IPS-15b (cell line): ENCODE results near the gene RLBP1.

Experiments used
- H3K27me3 ChIP-seq: one replicate; pipeline ENCODE4 v1.6.1; 2013; ENCODE audit warnings: low read length; ENCODE audit not compliant: control insufficient read depth, insufficient read depth
- H3K36me3 ChIP-seq: one replicate; pipeline ENCODE4 v1.6.1; 2013; ENCODE audit warnings: low read length; ENCODE audit not compliant: control insufficient read depth, insufficient read depth
- H3K4me1 ChIP-seq: one replicate; pipeline ENCODE4 v1.6.1; 2013; ENCODE audit warnings: mild to moderate bottlenecking, low read length; ENCODE audit not compliant: control insufficient read depth, insufficient read depth
- H3K4me3 ChIP-seq: one replicate; pipeline ENCODE4 v1.5.1; 2013; ENCODE audit warnings: low read depth, low read length
- H3K9ac ChIP-seq: one replicate; pipeline ENCODE4 v1.6.1; 2013; ENCODE audit warnings: low read depth, mild to moderate bottlenecking, low read length
- H3K9me3 ChIP-seq: one replicate; pipeline ENCODE4 v1.6.1; 2013; ENCODE audit warnings: mild to moderate bottlenecking, low read length; ENCODE audit not compliant: control insufficient read depth, insufficient read depth

RLBP1 gene

DNA sequence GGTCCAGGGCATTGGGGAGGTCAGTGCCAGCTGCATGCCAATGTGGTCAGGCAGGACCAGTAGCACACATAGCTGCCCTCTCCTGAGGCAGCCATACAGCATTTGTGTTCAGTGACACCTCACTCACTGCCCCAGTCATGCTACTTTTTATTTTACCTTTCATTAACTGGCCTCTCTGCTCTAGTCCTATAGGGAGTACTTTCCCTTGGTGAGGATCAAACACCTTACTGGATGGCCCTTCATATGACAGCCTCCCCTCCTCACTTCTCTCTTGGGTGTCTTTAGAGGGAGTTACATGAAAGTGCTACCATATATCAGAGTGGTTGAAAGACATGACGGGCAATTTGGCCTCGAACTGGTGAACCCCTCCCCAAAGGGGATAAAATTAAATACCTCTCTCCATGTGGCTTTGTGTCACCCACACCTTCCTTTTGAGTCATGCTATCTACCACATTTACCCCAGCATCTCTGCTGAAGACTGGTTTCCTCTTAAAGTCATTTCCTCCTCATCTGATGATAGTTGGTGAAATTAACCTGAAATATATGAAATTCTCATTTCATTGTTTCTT is 17.6 kb downstream of the RLBP1 start:
- Histone ChIP-seq H3K9me3 (no peaks in the 10 kb centered on the region), H3K9ac (no peak overlapping the region), H3K4me3 (no peak overlapping the region), H3K27me3 (no peaks in the 10 kb centered on the region), H3K36me3 (no peaks in the 10 kb centered on the region), H3K4me1 (peaks cover 11% of the 10 kb centered on the region)

DNA sequence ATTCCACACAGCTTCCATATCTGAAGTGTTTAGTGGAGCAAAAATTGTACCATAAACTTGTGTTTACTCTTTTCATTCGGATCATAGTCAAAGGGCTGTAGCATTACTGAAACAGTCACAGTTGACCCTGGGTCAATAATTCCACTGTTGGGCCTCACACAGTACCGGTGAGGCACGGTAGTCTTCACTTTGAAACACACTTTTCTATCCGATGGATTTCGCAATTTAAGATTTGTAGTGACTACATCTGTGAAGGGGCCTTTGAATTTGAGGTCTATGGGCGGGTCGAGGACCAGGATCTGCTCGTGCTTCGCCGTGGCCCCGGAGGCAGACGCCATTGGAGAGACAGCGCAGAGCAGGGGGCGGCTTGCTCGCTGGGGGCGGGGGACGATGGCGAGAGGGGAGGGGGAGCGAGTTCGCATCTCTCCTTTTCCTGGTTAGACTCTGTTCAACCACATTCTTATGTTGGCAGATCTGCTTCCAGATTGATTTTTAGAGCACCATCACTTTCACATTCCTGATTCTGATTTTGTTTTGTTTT is 19.8 kb downstream of the RLBP1 start:
- Histone ChIP-seq H3K9ac (no peak overlapping the region), H3K36me3 (no peaks in the 10 kb centered on the region), H3K4me3 (no peak overlapping the region), H3K9me3 (no peaks in the 10 kb centered on the region), H3K4me1 (peaks cover 17% of the 10 kb centered on the region), H3K27me3 (no peaks in the 10 kb centered on the region)

DNA sequence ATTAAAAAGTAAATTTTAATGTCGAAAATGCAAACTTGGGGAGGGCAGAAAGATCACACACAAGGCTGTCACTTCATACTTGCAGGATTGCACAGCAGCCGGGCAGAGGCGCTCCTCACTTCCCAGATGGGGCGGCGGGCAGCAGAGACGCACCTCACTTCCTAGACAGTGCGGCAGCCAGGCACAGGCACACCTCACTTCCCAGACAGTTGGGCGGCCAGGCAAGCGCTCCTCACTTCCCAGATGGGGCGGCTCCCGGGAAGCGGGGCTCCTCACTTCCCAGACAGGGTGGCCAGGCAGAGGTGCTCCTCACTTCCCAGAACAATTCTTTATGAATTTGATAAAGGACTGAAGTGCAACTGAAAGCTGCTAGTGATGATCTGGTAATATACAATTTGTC is 21.2 kb downstream of the RLBP1 start:
- Histone ChIP-seq H3K4me3 (no peak overlapping the region), H3K4me1 (peaks cover 17% of the 10 kb centered on the region), H3K9me3 (no peaks in the 10 kb centered on the region), H3K9ac (no peak overlapping the region), H3K27me3 (no peaks in the 10 kb centered on the region), H3K36me3 (no peaks in the 10 kb centered on the region)

DNA sequence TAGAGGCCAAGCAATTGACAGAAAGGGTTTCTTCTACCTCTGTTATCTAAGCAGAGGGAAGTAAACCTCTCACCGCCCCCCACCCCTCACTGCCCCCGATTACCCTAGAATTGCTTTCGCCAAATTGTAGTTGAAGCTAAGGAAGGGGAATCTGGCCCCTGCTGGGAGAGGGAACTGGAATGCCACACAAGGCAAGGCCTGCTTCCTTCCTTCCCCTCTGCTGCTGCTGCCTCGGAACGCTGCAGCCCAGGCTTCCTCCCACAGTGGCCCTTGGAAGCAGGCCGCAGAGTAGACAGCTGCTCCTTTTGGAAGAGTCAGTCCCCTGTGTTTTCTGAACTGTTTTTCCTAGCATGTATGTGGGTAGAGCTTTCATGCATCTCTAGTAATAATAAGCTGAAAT is 21.6 kb downstream of the RLBP1 start:
- Histone ChIP-seq H3K27me3 (no peaks in the 10 kb centered on the region), H3K9me3 (no peaks in the 10 kb centered on the region), H3K36me3 (no peaks in the 10 kb centered on the region), H3K9ac (no peak overlapping the region), H3K4me3 (no peak overlapping the region), H3K4me1 (peaks cover 17% of the 10 kb centered on the region)

DNA sequence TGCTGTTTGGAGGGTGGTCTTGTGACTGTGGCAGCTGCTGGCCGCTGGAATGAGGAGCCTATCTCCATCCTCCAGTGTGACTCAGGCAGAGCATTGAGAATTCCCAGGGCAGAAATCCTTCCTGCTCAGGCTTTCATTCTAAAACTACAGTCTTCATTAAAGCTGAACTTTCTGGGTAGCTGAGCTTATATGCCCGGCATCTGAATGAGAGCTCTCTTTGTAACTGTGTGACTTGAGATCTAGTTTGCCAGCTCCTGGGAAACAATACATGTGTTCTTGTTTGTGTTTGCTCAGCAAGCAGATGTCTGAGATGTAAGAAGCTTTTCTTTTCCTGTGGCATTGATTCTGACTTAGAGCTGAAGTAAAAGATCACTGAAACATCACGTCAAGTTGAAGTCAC is 22.4 kb downstream of the RLBP1 start:
- no peaks in the 10 kb centered on the region for H3K27me3 ChIP-seq
- H3K9me3 ChIP-seq: no peaks in the 10 kb centered on the region
- H3K4me3 ChIP-seq: no peak overlapping the region
- peaks cover 17% of the 10 kb centered on the region for H3K4me1 ChIP-seq
- no peaks in the 10 kb centered on the region for H3K36me3 ChIP-seq
- no peak overlapping the region for H3K9ac ChIP-seq

DNA sequence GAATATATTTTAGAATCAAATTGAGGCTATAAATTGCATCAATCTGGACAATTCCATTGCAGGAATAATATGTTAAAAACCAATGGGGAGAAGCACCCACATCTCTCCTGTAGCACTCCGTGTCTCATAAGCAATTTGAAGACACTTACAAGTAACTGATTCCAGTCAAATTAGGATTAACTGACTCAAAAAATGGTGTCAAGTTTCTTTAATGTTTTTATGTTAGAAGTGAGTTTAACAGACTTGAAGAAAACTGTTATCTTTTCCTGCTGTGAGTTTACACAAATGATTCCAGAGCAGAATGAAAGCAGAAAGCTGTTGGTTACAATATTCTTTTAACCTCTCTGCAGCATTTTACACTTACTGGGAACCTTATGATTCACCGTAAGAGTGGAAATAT is 23.2 kb downstream of the RLBP1 start:
- Histone ChIP-seq H3K9ac (no peak overlapping the region), H3K4me3 (no peak overlapping the region), H3K36me3 (no peaks in the 10 kb centered on the region), H3K27me3 (no peaks in the 10 kb centered on the region), H3K4me1 (peaks cover 17% of the 10 kb centered on the region), H3K9me3 (no peaks in the 10 kb centered on the region)

DNA sequence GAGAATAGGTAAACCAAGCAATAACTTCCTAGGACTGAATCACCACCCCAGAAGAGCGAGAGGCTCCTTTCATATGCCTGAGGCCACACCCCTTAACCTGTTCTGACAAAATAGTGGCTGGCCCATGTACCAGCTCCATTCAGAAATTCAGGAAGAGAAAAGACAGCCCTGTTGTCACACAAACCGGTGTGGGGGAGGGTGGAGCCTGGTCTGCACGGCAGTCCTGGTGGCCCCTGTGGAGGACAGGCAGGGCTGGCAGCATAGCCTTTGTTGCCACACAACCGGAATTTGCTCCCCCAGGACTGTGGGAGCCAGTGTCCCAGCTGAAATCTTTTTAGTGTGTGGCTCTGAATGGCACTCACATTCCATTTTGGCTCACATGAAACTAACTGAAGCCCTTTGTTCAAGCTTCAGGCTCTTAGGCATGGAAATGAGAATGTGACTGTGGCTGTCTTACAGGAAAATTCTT is 23.8 kb downstream of the RLBP1 start:
- H3K9ac ChIP-seq: peak overlapping the region; percentile 9
- H3K36me3 ChIP-seq: no peaks in the 10 kb centered on the region
- H3K4me3 ChIP-seq: no peak overlapping the region
- peaks cover 17% of the 10 kb centered on the region for H3K4me1 ChIP-seq
- no peaks in the 10 kb centered on the region for H3K27me3 ChIP-seq
- no peaks in the 10 kb centered on the region for H3K9me3 ChIP-seq

DNA sequence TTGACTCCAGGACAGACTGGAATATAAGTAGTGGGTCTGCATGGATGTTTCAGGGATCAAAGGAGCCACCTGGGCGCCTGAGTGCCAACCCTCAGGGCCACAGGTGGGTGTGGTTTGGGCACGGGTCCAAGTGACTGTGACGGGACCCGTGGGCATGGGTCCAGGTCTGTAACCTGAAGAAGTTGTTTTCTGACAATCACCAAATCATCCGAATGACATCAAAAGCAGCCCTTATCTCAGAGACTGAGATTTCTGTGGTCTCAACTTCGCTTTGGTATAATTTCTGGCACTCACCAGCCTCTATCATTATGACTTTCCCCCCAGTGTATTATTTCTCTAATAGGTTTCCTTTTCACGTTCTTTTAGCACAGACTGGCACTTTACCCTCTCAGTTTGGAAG is 24.4 kb downstream of the RLBP1 start:
- Histone ChIP-seq H3K9ac (no peak overlapping the region), H3K36me3 (no peaks in the 10 kb centered on the region), H3K4me1 (peaks cover 12% of the 10 kb centered on the region), H3K9me3 (no peaks in the 10 kb centered on the region), H3K4me3 (no peak overlapping the region), H3K27me3 (no peaks in the 10 kb centered on the region)

DNA sequence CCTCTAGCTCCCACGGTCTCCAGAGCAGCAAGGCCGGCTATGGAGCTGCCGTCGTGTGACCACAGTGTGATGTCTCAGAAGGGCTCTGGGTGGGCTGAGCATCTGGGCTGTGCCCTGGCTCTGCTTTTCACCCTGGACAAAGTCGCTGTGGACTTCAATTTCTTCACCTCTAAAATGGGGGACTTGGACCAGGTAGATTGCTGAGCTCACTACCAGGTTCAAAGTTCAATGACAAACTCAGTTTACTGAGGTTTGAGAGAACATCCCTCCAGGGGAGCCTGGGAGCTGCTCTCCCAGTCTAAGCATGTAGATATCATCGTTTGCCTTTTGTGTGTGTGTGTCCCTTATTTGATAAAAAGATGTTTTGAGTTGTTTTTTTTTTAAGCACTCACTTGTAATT is 25.1 kb downstream of the RLBP1 start:
- no peak overlapping the region for H3K9ac ChIP-seq
- H3K4me1 ChIP-seq: peaks cover 11% of the 10 kb centered on the region
- no peaks in the 10 kb centered on the region for H3K27me3 ChIP-seq
- no peaks in the 10 kb centered on the region for H3K36me3 ChIP-seq
- H3K4me3 ChIP-seq: no peak overlapping the region
- H3K9me3 ChIP-seq: no peaks in the 10 kb centered on the region

DNA sequence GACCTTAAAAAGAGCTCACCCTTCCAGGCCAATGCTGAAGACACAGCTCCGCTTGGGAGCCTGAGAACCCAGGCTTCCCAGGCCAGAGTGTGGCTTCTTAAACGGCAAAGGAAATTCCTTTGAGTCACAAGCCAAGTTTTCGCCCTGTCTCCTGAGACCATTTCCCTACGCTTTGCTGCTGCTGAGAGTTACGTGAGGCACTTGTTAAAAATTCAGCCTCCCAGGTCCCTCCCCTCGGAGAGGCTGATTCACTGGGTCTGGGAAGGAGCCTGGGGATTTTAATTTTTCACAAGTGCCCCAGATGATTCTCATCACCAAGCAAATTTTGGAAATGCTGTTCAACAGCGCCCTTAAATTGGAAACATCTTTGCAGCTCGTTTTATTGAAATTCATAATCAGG is 25.5 kb downstream of the RLBP1 start:
- Histone ChIP-seq H3K27me3 (no peaks in the 10 kb centered on the region), H3K9me3 (no peaks in the 10 kb centered on the region), H3K36me3 (no peaks in the 10 kb centered on the region), H3K4me1 (peaks cover 11% of the 10 kb centered on the region), H3K4me3 (no peak overlapping the region), H3K9ac (no peak overlapping the region)

DNA sequence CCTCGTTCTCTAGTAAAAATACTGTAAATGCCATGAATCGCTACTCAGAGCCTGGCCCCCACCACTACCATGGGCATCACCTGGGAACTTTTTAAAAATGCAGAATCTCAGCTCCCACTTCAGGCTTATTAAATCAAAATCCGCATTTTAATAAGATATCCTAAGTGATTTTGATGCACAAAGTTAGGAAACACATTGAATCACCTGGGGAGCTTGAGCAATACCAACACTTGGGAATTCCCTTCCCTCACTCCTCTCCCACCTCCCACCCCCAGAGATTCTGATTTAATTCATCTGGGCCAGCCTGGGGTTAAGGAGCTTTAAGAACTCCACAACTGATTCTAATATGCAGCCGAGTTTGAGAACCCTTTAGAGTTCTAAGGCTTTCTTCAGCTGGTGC is 26.8 kb downstream of the RLBP1 start:
- Histone ChIP-seq H3K27me3 (no peaks in the 10 kb centered on the region), H3K4me1 (peaks cover 11% of the 10 kb centered on the region), H3K9ac (peak overlapping the region; percentile 55), H3K9me3 (no peaks in the 10 kb centered on the region), H3K36me3 (no peaks in the 10 kb centered on the region), H3K4me3 (no peak overlapping the region)

DNA sequence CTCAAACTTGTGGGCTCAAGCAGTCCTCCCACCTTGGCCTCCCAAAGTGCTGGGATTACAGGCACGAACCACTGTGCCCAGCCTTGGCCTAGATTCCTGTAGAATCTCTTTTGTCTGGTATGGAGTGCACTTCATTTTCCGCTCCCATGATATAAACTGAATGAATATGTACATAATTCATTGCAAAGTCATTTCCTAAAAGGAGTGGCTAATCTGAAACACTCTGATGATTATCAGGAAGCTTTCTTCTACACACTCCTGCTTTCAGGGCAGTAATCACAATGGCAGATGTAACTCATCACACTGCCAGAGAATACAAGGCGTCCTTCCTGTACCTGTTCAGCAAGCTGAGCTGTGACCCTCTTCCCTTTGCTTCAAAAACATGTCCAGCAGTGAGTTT is 28.6 kb downstream of the RLBP1 start:
- Histone ChIP-seq H3K4me3 (no peak overlapping the region), H3K9me3 (no peaks in the 10 kb centered on the region), H3K36me3 (peaks cover 2% of the 10 kb centered on the region), H3K4me1 (peaks cover 4% of the 10 kb centered on the region), H3K9ac (no peak overlapping the region), H3K27me3 (no peaks in the 10 kb centered on the region)
